GM18508 (cell line): ENCODE measurements around the gene BANF2.
"Not testable (repeated sequence)": the region's sequence is repeated elsewhere in the genome, so short reads cannot be mapped to it uniquely, and the experiment has no call there.

Experiments
- ATAC-seq: cut with Tn5 transposase; IDR thresholded peaks from one replicate; pipeline ENCODE4 v1.9.1; 2021; ENCODE audit warnings: moderate number of reproducible peaks; ENCODE audit not compliant: insufficient read depth, unreplicated experiment

The BANF2 gene

DNA sequence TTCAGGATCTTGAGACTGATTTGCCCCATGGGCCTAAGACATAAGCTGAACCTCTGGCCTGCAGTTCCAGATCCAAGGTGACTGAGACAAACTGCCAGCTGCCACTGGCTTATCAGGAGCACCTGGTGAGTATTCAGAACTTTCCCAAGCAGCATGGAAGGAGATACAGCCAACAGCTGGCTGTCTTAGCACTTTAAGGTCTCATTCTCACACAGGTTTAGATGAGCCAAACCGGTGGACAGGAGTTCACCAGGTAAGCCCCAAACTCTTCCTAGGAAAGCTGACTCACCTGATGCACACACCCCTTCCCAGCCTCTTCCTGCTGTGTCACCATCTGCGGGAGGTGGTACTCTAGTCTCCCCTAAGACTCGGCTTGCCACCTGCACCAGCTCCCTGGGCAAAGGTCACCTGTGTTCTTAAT is at the start of gene BANF2:
TSS of gene BANF2 (plus strand) at position 36 of the 421 bp plus-strand sequence. CDS start 25,060 bp downstream, outside the sequence.
- ATAC-seq, result no peak

DNA sequence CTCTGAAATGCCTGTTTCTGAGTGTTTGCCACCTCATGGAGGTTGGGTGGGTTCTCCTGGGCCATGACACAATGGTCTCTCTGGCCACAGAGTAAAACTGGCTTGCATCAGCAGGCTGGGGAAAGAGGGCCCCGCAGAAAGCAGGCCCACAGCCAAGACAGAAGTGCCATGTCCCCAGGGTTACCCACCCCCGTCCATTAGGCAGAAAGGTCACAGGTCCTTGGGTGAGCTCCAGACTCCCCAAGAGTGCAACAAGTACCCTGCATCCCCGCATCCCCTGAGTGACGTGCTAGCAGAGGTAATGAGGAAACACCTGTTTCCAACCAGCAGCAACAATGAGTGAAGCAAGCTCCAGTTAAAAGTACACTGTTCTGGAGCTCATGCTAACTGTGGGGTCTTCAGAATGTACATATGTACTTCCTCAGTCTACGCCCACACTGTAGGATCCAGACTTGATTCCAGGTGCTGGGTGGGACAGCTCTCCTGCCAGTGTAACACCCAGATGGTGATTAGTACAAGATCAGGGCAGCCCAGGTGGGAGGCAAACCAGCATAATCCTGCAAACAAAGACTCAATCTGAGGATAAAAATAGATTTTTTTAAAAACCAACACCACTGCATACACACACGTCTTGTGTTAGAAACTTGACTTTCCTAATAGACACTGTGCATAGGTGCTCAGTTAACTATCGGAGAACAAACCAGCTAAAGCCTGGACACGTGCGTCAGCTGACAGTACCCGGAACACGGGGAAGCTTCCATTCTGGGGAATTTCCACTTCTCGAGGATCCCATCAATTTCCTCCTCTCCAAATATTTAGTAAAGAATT is 49.3 kb upstream of the BANF2 start:
- ATAC-seq, result no peak

DNA sequence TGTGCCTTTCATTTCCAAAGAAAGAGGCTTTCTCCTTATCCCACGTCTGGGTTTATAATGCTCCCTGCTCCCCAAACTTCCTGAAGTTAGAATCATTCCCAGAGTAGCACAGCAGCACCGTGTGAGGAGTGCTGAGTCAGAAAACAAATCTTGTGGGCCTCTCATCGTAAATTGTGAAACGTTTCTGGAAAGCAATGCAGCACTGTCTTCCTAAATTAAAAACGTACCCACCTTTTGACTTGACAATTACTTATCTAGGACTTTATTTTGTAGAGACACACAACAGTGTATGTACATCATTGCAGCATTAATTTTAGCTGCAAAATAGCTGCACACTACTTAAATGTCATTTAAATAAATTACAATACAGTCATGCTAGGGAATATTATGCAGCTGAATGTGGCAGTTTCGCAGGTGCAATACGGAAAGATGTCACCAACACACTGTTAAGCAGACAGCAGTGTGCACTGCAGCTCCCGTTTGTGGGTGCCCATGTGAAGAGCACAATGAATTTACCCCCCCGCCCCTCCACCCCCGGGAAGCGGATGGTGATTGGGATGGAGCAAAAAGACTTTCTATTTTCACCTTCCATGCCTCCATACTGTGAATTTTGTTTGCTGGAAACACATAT is 48.5 kb upstream of the BANF2 start:
- no peak for ATAC-seq

DNA sequence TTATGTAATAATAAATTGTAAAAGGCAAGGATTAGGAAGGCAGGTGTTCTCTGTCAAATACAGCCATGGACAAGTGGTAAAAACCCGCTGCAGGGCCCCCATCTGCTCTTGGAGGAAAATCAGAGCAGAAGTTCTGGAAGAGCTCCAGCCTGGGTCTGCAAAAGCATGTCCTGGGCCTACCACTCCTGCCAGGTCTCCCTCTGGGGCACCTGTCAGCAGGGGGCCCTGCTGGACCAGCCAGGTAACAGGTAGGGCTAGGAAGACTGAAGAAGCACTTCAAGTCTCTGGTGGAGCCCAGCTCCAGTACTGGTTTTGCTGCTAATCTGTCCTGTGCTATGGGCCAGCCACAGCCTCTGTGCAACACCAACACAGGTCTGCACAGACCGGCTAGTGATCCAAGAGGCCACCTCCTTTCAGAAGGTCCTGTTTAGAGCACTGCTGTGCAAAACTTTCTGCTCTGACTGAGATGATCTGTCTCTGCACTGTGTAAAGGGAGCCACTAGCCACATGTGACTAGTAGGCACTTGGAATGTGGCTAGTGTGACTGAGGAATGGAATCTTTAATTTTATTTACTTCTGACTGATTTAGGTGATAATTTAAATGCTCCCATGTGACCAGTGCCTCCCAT is 47.9 kb upstream of the BANF2 start:
- no peak for ATAC-seq

DNA sequence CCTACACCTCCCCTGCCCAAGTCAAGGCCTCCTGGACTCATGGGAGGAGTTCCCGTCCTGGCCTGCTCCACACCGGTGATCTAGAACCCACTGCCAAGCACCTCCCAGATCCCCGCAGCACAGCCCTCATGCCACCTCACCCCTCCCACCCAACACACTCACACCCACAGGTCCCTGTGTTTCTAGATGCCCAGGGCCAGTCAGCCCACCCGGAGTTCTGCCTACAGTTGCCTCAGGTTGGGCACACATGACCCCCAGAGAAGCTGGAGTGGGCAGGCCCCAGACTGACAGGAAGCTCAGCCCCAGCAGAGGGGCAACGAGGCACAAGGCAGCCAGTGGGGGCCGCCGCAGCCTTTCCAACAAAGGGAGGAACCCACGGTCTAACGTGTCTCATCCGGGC is 47.4 kb upstream of the BANF2 start:
- no peak for ATAC-seq

DNA sequence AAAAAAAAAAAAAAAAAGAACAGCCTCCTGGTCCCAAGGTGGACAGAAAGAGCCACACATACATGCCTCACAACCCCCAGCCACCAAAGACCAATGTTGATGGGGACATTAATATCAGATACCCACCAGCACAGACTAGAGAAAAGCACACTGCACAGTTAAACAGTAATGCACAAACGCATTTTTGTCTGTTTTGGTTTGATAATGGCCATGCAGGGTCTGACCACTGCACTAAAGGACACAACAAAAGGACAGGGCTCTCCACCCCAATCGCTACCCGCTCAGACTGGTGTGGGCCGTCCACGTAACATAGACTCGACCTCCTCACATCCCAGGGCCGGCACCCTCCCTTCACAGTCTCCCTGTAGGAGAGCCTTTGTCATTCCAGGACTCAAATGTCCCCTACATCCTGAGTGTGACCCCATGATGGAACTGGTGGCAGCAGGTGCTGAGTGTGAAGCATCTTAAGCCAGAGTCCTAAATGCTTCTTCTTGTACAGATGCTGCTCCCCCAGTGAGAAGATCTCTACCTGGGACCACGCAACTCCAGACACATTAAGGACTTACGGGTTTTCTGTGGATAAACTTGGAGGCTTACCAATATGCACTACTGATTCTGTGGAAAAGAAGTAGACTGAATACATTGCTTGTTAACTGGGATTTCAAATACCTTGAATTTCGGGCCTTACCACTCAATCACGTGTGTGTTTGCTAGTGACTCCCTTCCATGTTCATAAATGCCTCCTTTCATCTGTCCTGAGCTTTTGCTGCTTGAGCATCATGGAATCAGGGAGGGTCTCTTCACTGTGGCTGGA is 45.7 kb upstream of the BANF2 start:
- no peak for ATAC-seq

DNA sequence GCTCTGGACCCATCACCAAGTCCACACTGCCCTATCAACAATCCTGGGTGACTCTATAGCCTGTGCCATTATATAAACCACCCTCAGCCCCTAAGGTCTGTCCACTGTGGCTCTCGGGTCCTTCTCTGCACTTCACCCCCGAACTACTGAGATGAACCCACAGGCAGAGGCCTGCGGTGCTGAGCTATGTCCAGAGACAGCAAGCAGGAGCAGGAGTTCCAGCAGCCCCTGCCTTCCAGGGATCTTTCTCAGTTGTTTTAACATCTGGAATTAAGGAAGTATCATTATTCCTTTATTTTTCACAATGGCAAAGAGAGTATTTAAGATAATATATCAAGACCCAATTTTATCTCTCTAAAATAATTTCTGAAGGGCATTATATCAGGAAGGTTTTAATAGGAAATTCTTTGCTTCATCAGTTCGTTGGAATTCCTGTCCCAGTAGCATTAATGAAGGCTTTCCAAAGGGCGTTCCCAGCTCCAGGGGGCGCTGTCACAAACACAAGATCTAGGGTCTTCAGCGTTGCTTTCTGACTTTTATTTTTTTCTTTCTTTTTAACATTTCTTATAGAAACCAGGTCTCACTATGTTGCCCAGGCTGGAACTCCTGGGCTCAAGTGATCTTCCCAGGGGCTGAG is 45.0 kb upstream of the BANF2 start:
- ATAC-seq, result no peak

DNA sequence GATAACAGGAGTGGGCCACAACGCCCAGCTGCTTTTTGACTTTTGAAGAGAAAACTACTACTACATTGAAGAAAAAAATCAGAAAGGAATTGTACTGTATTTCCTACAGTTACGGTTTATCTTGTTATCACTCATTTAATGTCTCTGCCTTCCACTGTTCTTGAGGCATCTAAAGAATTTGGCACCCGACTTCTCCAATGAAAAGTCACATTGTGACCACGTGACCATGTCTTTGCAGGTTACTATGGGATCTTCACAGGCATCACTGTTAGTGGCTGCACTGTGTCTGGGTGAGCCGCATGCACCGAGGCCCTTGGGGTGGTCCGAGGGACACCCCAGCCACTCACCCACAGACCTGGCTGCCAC is 44.5 kb upstream of the BANF2 start:
- no peak for ATAC-seq

DNA sequence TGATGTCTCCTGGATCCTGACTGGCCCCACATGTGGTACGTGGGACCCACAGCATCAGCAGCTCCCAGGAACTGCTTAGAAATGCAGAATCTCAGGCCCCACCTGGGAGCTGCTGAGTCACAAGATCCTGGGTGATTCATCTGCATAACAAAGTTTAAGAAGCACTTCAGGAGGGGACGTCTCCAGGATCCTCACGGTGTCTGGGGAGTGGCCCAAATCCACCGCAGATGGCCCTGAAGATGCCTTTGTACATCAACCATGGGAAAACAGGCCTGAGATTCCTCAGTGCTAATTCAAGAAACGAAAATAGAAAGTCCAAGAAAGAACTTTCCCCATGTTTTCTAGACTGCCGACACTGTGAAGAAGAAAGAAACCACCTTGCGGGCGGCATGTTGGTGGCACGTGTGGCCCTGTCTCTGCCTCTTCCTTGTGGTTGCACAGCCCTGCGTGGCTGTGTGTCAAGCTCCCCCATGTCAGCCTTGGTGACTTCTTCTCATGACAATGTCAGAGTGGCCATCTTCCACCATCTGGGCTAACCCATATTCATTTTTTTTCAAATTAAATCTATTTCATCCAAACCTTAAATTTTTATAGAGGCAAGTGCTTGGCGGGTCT is 43.8 kb upstream of the BANF2 start:
- ATAC-seq, result no peak

DNA sequence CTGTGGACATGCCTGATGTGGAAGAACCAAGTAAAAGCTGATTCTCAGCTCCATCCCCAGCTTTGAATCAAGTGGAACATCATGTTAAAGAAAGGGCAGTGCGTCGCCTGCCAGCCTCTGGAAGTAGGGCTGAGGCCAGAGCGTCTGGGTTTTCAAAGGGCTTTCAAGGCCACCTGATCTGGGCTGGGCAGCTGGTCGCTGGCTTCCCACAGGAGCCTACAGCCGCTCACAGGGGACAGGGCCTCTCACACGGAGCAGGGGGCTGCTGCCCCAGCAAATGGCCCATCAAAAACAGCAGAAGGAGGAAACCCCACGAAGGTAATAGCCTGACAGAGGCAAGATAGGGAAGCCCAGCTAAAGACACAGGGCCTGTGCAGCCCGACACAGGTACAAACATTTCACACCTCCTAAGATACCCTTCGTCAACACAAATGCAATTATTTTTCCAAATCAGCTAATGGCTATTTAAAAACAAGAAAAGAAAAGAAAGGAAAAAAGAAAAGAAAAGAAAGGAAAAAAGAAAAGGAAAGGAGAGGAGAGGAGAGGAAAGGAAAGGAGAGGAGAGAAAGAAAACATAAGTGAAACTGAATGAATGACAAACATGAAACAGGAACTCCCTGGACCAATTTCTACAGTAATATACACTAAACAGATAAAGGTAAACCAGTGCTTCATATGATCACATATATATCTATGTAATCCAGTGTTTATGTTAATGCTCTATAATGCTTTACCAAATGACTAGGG is 42.5 kb upstream of the BANF2 start:
- no peak for ATAC-seq

DNA sequence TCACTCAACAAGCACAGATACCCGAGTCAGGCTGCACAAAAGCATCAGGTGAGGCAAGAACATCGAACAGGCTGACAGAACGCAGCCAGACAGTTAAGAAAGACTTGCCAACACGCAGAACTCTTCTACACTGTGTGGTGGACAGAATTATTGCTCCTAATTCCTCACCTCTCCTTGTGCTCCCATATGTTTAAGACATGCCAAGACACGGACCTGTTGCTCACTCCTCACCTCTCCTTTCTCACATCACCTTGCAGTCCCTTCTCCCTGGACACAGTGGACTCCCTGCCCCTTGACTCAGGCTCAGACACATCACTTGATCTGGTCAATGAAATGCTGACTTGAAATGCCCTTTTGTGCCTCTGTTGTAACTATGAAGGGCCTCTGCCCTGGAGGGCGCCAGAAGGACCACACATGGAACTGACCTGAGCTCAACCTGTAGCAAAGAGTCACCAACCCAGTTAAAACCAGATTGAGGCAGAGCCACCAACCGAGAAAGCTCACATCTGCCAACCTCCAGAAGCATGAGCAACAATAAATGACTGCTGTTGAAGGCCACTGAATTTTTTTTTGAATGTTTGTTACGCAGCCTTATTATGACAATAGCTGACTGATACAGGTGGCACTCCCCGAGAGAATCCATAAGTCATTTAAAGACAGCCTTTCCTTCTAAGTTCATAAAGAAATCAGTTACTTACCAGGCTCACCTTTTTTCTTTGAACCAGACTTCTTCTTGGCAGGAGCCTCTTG is 41.7 kb upstream of the BANF2 start:
- ATAC-seq, result no peak

DNA sequence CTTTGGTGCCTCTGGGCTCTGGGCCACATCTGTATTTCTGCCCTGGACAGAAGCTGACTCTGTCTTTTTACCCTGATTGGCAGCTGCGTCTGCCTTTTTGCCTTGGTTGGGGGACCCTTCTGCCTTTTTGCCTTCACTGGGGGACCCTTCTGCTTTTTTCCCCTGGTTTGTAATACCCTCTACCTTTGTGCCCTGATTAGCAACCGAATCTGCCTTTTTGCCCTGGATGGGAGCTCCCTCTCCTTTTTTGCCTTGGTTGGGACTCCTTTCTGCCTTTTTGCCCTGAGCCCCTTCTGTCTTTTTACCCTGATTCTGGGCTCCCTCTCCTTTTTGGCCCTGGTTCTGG is 41.1 kb upstream of the BANF2 start:
- no peak for ATAC-seq

DNA sequence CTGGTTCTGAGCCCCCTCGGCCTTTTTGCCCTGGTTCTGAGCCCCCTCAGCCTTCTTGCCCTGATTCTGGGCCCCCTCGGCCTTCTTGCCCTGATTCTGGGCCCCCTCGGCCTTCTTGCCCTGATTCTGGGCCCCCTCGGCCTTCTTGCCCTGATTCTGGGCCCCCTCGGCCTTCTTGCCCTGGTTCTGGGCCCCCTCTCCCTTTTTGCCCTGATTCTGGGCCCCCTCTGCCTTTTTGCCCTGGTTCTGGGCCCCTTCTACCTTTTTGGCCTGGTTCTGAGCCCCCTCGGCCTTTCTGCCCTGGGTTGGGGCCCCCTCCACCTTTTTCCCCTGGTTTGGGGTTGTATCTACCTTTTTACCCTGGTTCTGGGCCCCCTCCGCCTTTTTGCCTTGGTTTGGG is 40.4 kb upstream of the BANF2 start:
- ATAC-seq, result not testable (repeated sequence)

DNA sequence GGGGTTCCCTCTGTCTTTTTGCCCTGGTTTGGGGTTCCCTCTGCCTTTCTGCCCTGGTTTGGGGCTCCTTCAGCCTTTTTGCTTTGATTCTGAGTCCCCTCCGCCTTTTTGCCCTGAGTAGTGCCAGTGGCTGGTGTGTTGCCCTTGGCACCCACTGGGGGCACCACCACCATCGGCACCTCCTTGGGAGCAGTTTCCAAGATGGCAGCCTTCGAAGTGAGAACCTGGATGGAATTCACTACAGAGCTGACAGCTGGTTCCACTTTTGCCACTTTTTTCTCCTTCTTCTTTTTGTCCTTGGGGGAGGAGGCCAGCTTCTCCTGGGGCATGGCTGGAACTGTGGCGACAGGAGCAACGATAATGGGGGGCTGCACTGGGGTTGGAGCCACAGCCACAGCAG is 40.0 kb upstream of the BANF2 start:
- no peak for ATAC-seq

DNA sequence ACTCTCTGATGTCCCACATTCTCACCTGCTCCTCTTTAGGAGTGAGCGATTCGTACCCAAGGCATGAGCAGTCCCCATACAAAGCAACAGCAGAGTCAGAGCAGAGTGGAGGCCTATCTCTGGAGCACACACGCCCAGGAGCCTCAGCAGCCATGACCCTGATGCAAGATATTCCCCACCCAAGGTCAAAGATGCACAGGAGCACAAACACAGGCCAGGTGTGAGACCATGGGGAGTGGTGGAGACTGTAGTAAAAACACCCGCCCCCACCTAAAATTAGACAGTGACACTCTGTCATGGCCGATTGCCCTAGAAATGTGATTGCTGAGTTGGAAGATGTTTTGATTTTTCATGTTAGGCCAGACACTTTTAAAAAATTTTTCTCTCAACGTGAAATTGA is 39.1 kb upstream of the BANF2 start:
- ATAC-seq, result no peak

DNA sequence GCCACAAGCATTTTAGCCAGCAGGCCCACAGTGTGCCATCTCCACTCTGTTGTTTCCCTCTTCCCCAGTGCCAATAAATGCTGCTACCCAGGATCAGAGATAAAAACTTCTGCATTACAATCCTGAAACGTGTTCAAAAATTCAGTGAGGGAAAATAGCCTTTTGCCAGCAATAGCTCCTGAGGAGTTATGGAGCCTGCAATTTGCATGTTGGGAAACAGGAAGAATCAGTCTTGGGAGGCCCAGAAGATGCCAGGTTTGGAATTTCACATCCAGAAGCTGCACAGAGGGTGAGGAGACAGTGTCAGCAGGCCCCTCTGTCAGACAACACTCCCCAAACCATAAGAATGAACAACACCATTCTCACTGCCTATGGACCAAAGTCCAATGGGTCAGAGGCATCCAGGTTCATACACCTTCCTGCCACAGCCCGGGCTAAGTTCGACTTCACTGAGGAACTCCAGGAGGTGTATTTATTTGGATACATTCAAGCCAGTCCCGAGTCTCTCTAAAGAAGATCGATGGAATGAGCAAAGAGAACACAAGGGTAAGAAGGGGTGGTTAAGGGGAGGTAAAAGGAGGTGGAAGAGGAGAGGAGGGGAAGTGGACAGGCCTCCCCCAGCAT is 38.5 kb upstream of the BANF2 start:
- ATAC-seq, result no peak

DNA sequence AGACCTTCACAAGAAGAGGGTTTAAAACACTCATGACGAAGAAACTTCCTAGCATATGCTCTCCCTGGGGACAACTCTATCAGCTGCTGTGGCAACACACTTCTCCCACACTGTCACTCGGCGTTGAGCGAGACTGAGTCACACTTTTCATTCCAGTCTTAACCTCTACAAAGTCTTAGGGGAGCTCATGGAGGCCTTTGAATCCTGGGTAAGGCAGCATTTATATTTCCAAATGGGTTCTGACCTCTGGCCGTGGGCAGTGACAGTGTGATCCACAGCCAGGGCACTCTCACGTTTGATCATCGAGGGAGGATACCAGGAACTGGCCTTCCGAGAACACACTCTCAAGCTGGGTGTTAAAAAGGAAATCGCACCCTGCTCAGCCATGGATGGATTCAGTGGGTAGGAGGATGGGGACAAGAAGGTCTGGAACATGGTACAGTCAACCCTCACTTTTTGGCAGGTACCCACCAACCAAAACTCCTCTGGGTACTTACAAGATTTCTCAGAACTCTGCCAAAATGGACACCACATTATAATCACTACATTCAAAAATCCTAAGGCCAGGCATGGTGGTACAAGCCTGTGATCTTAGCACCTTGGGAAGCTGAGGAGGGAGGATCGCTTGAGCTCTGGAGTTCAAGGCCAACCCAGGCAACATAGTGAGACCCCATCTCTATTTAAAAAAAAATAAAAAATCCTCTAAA is 37.3 kb upstream of the BANF2 start:
- ATAC-seq, result no peak

DNA sequence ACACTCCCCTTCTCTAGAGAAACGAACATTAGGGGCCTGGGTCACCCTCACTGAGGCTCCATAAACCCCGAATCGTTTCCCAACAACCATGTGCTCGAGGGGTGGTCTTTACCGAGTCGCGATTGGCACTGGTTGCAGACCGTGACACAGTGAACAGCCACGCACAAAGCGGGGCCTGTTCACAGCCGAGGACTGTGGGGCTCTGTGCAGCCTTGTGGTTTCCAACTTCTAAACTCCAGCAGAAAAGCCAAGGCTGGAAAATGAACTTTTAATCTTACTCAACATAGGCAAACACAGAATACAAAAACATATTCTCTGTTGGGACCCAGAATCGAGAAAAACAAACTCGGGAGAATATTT is 36.7 kb upstream of the BANF2 start:
- ATAC-seq, result no peak
